MCF 10A (cell line): ENCODE results near the gene TTC31. TPM values are rescaled to one million over a fixed set of nuclear protein-coding genes. Genes with fewer than 3 reads are reported as not detected.

ENCODE experiments used
- BruUV-seq: library from RNA; stranded (reverse); fragments of 400-500 nt; replicated peaks from 2 replicates; lab custom pipeline; 2021; lab: Mats Ljungman, UMichigan
- CTCF ChIA-PET: fragments of 300-600 bp; sonication (Branson Sonifier 250); formaldehyde crosslinking; extraction: SDS; loops from one replicate; lab custom pipeline; 2021; ENCODE audit warnings: antibody characterized with exemption, inconsistent platforms; lab: Yijun Ruan, JAX
- POLR2A ChIA-PET: fragments of 300-600, 350-650 bp; sonication (Branson Sonifier 250); formaldehyde crosslinking; extraction: SDS; loops from one replicate; lab custom pipeline; 2020; ENCODE audit warnings: antibody characterized with exemption, inconsistent platforms; lab: Yijun Ruan, JAX
- DNase-seq: peaks from one replicate; pipeline ENCODE4 v3.0.0-alpha.2; 2018; ENCODE audit not compliant: unreplicated experiment
- H3K27ac Mint-ChIP-seq: one replicate; pipeline ENCODE4 v1.8.0; 2022; ENCODE audit warnings: mild to moderate bottlenecking, low read depth, mixed read lengths; ENCODE audit not compliant: unreplicated experiment
- H3K27me3 Mint-ChIP-seq: one replicate; pipeline ENCODE4 v1.8.0; 2022; ENCODE audit warnings: mixed read lengths; ENCODE audit not compliant: insufficient read depth, unreplicated experiment
- H3K36me3 Mint-ChIP-seq: one replicate; pipeline ENCODE4 v1.8.0; 2022; ENCODE audit warnings: mild to moderate bottlenecking, moderate library complexity, mixed read lengths; ENCODE audit not compliant: insufficient read depth, unreplicated experiment
- H3K4me1 Mint-ChIP-seq: one replicate; pipeline ENCODE4 v1.8.0; 2022; ENCODE audit warnings: mixed read lengths; ENCODE audit not compliant: insufficient read depth, unreplicated experiment
- H3K4me3 Mint-ChIP-seq: one replicate; pipeline ENCODE4 v1.8.0; 2022; ENCODE audit warnings: mild to moderate bottlenecking, moderate library complexity, mixed read lengths; ENCODE audit not compliant: unreplicated experiment
- H3K9me3 Mint-ChIP-seq: one replicate; pipeline ENCODE4 v1.8.0; 2022; ENCODE audit warnings: mixed read lengths; ENCODE audit not compliant: unreplicated experiment
- CTCF ChIP-seq: fragments of 200-600 bp; IDR thresholded peaks from one replicate; pipeline ENCODE4 v1.8.0; 2022; ENCODE audit warnings: antibody characterized with exemption, mild to moderate bottlenecking; ENCODE audit not compliant: unreplicated experiment
- intact Hi-C: fragments of 100-400 bp; cut with micrococcal nuclease; formaldehyde crosslinking; loops from 2 replicates; pipeline ENCODE4 v1.14.1; 2022
- total RNA-seq: library from RNA; stranded (reverse); gene quantifications from 2 replicates; pipeline ENCODE4 v1.2.3, GENCODE V29; 2022

TTC31 gene
- total RNA-seq, 1 experiment from 2014 or later = 17.6 TPM

GRCh38 chr2:74472945-74473258 lies 10.0 kb upstream of the TTC31 start:
- TF ChIP-seq CTCF = no peak
- intact Hi-C loops = no loop called here
- CTCF ChIA-PET = interaction anchor here (0.7 to 1.3 kb wide), 3 partner anchors 9 to 605 kb away, joined by 3 to 18 read pairs (median 3); partner anchors contain the start of genes CCDC142 and TTC31
- no peaks in the 10 kb centered on the region for H3K9me3 Mint-ChIP-seq
- DNase-seq = no peak
- POLR2A ChIA-PET = interaction anchor here (0.6 to 5.7 kb wide), 12 partner anchors 9 to 736 kb away, joined by 3 to 84 read pairs (median 4); partner anchors contain the start of genes C2orf81, CCDC142, HTRA2 and INO80B
- peaks cover 8% of the 10 kb centered on the region for H3K4me1 Mint-ChIP-seq
- peak overlapping the region; percentile 94 for H3K4me3 Mint-ChIP-seq
- H3K27ac Mint-ChIP-seq = peak overlapping the region; percentile 97
- peaks cover 37% of the 10 kb centered on the region for H3K36me3 Mint-ChIP-seq
- BruUV-seq = TSS peak; percentile 92
- no peaks in the 10 kb centered on the region for H3K27me3 Mint-ChIP-seq

- TF ChIP-seq CTCF = no peak
- Mint-ChIP-seq H3K4me3 (no peak overlapping the region), H3K27ac (no peak overlapping the region), H3K36me3 (peaks cover 37% of the 10 kb centered on the region), H3K27me3 (no peaks in the 10 kb centered on the region), H3K4me1 (peaks cover 8% of the 10 kb centered on the region), H3K9me3 (no peaks in the 10 kb centered on the region)
- ChIA-PET CTCF (interaction anchor here (0.6 to 2.2 kb wide), 6 partner anchors 9 to 1236 kb away, joined by 3 to 15 read pairs (median 3); partner anchors contain the start of genes C2orf81, DQX1, MOGS and WDR54), POLR2A (interaction anchor here (0.9 to 5.7 kb wide), 5 partner anchors 8 to 89 kb away, joined by 3 to 84 read pairs (median 5); partner anchors contain the start of genes CCDC142, INO80B, MOGS and TTC31)
- BruUV-seq = no TSS peak
- intact Hi-C loops = no loop called here
- no peak for DNase-seq
Observed at GRCh38 chr2:74474481-74474880, 8.4 kb upstream of the TTC31 start.

GRCh38 chr2:74474899-74475298 lies 8.0 kb upstream of the TTC31 start:
- no TSS peak for BruUV-seq
- ChIA-PET POLR2A (interaction anchor here (0.9 to 5.7 kb wide), 3 partner anchors 10 to 33 kb away, joined by 3 to 84 read pairs (median 5); partner anchors contain the start of genes INO80B, MOGS and WBP1), CTCF (interaction anchor here (0.6 to 2.2 kb wide), 5 partner anchors 9 to 122 kb away, joined by 3 to 15 read pairs (median 3); partner anchors contain the start of genes DQX1 and MOGS)
- H3K36me3 Mint-ChIP-seq = peaks cover 35% of the 10 kb centered on the region
- H3K4me1 Mint-ChIP-seq = peaks cover 7% of the 10 kb centered on the region
- no peak overlapping the region for H3K27ac Mint-ChIP-seq
- intact Hi-C loops = no loop called here
- H3K4me3 Mint-ChIP-seq = no peak overlapping the region
- DNase-seq = no peak
- H3K27me3 Mint-ChIP-seq = no peaks in the 10 kb centered on the region
- H3K9me3 Mint-ChIP-seq = no peaks in the 10 kb centered on the region
- peak; percentile 18 for TF ChIP-seq CTCF

GRCh38 chr2:74481431-74481830 lies 1.4 kb upstream of the TTC31 start:
- TF ChIP-seq CTCF = no peak
- intact Hi-C loops = no loop called here
- Mint-ChIP-seq H3K4me1 (peaks cover 17% of the 10 kb centered on the region), H3K36me3 (peaks cover 18% of the 10 kb centered on the region), H3K4me3 (peak overlapping the region; percentile 85), H3K9me3 (no peaks in the 10 kb centered on the region), H3K27ac (peak overlapping the region; percentile 89), H3K27me3 (no peaks in the 10 kb centered on the region)
- no peak for DNase-seq
- BruUV-seq = no TSS peak
- ChIA-PET CTCF (interaction anchor here (0.6 to 5.9 kb wide), 11 partner anchors 8 to 394 kb away, joined by 3 to 179 read pairs (median 5); partner anchors contain the start of genes AUP1, DQX1, HTRA2 and INO80B), POLR2A (interaction anchor here (1.2 to 5.0 kb wide), 10 partner anchors 9 to 107 kb away, joined by 4 to 102 read pairs (median 26); partner anchors contain the start of genes AUP1, HTRA2, INO80B and MOGS)
